K562 (cell line): ENCODE data around the gene MACROD2.

ENCODE experiments used
- CREB1 ChIP-seq, 2 experiments: sonication (generic) in 1 of 2; formaldehyde crosslinking in 1 of 2; IDR thresholded peaks; 2 replicates each; pipeline versions ENCODE4 v1.6.1 to v1.8.0; 2012 to 2022; ENCODE audit warnings: inconsistent platforms in 1 of 2, mild to moderate bottlenecking in 1 of 2, missing genetic modification reagents in 1 of 2, moderate library complexity in 1 of 2
- NFE2L1 ChIP-seq: fragments of 450-650 bp; IDR thresholded peaks from 2 replicates; pipeline ENCODE4 v1.6.1; 2016; ENCODE audit warnings: missing genetic modification characterization, low read depth, mild to moderate bottlenecking, missing compliant biosample characterization, moderate library complexity, borderline replicate concordance
- TF ChIP-seq, protein P1 (sequence below), 2 experiments: fragments of 450-650 bp in 1 of 2; sonication (generic) in 1 of 2; formaldehyde crosslinking in 1 of 2; IDR thresholded peaks; 2 replicates each; pipeline versions ENCODE4 v1.7.1 to v1.9.0; 2016 to 2022; ENCODE audit warnings: inconsistent platforms in 1 of 2, mild to moderate bottlenecking in 1 of 2, missing genetic modification reagents in 1 of 2

DNA sequence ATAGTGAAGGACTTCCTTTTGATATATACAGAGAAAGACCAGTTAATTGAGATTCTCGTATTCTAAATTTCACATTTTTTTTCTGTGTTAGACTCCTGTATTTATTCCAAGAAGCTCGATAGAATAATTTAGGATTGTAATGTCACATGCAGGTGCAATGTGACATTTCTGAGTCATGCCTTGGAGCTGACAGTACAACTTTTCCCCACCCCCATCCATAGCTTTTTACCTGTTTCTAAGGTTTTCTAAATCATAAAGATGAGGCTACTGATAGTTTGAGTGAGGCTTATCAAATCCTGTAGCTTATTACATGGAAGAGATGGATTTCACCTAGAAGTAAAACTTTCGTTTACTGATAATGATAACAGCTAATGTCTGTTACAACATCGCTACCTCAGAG, 304.5 kb downstream of the MACROD2 start:
- TF ChIP-seq NFE2L1 (tag) (no peak), CREB1 (IDR thresholded peaks at IDR 0.05) (no peak), CREB1 (CRISPR knock-in tag; IDR thresholded peaks at IDR 0.05) (no peak)
- TF ChIP-seq, protein P1, sequence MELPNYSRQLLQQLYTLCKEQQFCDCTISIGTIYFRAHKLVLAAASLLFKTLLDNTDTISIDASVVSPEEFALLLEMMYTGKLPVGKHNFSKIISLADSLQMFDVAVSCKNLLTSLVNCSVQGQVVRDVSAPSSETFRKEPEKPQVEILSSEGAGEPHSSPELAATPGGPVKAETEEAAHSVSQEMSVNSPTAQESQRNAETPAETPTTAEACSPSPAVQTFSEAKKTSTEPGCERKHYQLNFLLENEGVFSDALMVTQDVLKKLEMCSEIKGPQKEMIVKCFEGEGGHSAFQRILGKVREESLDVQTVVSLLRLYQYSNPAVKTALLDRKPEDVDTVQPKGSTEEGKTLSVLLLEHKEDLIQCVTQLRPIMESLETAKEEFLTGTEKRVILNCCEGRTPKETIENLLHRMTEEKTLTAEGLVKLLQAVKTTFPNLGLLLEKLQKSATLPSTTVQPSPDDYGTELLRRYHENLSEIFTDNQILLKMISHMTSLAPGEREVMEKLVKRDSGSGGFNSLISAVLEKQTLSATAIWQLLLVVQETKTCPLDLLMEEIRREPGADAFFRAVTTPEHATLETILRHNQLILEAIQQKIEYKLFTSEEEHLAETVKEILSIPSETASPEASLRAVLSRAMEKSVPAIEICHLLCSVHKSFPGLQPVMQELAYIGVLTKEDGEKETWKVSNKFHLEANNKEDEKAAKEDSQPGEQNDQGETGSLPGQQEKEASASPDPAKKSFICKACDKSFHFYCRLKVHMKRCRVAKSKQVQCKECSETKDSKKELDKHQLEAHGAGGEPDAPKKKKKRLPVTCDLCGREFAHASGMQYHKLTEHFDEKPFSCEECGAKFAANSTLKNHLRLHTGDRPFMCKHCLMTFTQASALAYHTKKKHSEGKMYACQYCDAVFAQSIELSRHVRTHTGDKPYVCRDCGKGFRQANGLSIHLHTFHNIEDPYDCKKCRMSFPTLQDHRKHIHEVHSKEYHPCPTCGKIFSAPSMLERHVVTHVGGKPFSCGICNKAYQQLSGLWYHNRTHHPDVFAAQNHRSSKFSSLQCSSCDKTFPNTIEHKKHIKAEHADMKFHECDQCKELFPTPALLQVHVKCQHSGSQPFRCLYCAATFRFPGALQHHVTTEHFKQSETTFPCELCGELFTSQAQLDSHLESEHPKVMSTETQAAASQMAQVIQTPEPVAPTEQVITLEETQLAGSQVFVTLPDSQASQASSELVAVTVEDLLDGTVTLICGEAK (IDR thresholded peaks at IDR 0.05), result no peak
- TF ChIP-seq, protein P1 (CRISPR knock-in tag; IDR thresholded peaks at IDR 0.05), result no peak
